GM19438 (cell line): ENCODE results near the gene TGFBRAP1.
"Not testable (repeated sequence)": the region's sequence is repeated elsewhere in the genome, so short reads cannot be mapped to it uniquely, and the experiment has no call there.

ENCODE experiments used
- ATAC-seq: cut with Tn5 transposase; IDR thresholded peaks from one replicate; pipeline ENCODE4 v1.9.1; 2021; ENCODE audit warnings: low read depth; ENCODE audit not compliant: unreplicated experiment

The TGFBRAP1 gene

DNA sequence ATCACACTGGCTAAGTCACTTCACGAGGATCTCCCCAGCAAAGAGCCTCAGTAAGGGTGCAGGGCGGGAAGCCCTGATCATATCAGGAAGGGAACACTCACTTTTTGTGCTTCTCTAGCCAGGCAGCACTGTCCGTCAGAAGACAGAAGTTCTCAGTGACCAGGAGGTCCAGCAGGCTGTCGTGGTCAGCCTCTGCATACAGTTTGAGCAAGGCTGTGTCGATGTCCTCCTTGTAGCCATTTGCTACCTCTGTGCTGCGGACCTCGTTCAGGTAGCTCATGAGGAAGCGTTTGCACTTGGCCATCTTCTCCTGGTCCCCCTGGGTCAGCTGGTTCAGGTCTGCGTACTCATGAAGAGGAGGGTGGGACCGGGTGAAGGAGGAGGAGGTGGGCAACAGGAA, 49.3 kb downstream of the TGFBRAP1 start:
- no peak for ATAC-seq

- no peak for ATAC-seq
These were observed 50.4 kb downstream of the TGFBRAP1 start for GRCh38 chr2:105279126-105279525.

DNA sequence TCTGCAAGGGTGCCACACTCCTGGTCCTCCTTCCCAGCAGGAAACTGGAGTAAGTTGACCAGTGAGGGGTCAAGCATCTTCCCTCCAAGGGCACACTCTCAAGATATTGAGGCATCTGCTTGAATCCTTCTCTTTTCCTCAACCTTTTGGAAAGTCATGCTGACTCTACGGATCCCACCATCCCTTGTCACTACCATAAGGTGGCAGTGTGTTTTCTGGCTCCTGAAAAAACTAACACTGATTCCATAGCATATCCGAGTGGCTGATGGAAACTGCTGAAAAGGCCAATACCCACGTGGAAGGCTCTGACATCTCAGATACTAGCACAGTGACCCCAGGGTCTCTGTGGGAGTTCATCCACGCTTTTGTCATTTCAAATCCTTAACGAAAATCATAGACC, 50.9 kb downstream of the TGFBRAP1 start:
- ATAC-seq, result no peak

- no peak for ATAC-seq
These were observed 55.5 kb downstream of the TGFBRAP1 start for GRCh38 chr2:105274046-105274445.

DNA sequence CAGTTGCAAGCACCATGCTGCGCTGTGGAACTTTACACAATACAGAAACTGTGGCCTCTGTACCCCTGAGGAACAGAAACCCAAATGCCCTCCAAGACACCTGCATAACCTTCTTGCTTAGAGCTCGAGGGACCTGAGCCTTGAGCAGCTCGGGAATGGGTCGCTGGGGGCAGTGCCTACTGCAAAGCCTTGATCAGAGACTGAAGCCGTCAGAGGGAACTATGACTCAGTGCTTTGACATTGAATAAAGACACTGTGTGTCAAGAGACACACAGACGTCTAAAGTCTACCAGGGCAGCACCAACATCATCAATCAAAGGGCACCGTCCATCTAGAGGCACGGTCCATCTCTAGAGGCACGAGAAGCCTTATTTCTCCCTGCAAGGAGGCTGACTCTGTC, 57.4 kb downstream of the TGFBRAP1 start:
- no peak for ATAC-seq

- ATAC-seq, result no peak
These were observed 58.0 kb downstream of the TGFBRAP1 start for GRCh38 chr2:105271393-105272045.

DNA sequence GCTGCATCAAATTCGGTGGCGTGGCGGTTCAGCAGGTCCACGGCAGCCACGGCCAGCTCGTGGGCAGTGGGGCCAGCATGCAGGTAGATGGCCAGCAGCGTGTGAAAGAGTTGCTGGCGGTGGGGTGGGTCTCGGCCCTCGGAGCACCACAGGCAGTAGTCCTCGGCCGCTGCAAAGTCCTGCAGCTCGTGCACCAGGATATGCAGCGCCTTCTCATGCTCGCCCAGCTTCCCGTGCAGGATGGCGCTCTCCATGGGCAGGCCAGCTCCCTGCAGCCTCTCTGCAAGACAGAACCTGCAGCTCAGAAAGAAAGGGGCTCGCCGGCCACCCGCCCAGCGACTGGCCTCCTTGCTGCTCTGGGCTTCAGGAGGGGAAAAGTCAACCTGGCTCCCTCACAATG, 60.1 kb downstream of the TGFBRAP1 start:
- no peak for ATAC-seq

DNA sequence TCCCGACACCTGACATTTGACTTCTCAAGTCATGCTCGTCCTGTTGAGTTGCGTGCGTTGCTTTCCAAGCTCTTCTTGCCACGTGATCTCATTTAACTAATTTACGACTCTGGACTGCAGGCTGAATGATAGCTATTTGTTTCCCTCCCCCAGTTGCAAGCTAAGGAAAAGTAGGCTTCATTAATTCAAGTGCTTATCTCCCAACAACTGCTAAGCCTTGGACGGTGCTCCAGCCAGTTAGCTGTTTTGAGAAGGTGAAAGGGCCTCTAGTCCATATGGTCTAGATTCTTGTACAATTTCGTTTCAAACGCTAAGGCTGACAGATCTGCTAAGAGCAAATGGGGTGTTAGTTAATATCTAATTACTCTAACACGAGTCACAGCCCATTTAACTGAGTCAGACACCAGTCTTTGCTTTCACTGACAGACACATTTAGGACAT, 66.9 kb downstream of the TGFBRAP1 start:
- no peak for ATAC-seq

DNA sequence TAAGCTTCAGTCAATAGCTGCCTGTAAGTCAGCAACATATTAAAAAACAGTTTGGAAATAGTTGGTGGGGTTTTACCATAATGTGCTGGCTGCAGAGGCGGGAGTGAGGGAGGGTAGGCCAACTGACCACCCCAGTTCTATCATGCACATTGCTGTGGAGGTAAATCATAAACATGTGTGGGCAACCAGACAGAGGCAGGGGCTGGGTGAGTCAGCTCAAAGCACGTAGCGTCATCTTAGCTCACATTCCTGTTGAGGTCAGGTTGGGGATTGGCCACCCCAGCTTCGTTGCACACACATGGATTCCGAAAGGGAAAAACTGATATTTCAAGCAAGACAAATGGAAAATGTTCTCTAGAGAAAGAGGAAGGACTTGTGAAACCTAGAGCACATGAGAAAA, 68.5 kb downstream of the TGFBRAP1 start:
- ATAC-seq, result no peak

- no peak for ATAC-seq
These were observed 70.6 kb downstream of the TGFBRAP1 start for GRCh38 chr2:105258835-105259350.

DNA sequence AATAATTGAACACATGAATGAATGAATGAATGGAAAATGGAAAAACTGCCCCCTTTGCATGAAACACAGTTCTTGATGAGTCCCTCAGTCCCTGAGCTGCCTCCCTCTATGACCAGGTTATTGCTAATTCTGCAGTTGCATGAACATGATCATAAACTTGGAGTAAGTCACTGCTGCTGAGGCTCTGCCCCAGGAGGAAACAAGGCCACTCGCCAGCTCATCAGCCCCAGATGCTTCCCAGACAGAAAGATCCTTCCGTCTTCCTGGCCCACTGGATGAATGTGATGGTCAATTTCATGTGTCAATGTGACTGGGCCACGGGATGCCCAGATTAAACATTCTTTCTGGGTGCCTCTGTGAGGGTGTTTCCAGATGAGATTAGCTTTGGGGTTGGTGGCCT, 71.6 kb downstream of the TGFBRAP1 start:
- ATAC-seq, result no peak

- no peak for ATAC-seq
These were observed 73.0 kb downstream of the TGFBRAP1 start for GRCh38 chr2:105256431-105257047.

GRCh38 chr2:105255979-105256378, 73.6 kb downstream of the TGFBRAP1 start:
- ATAC-seq, result no peak

DNA sequence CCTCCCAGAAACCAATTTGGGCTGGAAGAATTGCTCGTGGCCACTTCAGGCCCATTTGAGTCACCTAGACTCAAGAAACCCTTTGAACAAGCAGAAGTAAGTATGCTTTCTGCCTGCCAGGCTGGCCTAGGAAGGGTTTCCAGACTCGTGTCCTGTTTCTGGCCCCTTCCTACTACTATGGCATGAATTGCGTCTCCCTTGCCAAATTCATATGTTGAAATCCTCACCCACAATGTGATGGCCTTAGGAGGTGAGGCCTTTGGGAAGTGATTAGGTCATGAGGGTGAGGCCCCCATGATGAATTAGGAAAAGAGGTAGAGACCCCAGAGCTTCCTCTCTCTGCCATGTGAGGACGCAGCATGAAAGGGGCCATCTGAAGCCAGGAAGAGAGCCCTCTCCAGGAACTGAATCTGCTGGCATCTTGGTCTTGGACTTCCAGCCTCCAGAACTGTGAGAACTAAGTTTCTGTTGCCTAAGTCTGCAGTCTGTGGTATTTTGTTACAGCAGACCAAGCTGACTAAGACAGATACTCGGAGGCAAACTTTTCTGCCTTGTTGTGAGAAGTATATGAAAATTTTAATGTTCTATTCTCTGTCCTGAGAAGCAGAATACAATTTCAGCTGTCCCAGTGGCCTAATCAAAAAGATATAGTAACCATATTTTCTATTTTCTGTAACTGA, 74.9 kb downstream of the TGFBRAP1 start:
- ATAC-seq, result no peak

- no peak for ATAC-seq
These were observed 77.3 kb downstream of the TGFBRAP1 start for GRCh38 chr2:105252271-105252670.

- ATAC-seq, result not testable (repeated sequence)
These were observed 78.4 kb downstream of the TGFBRAP1 start for GRCh38 chr2:105251016-105251648.

DNA sequence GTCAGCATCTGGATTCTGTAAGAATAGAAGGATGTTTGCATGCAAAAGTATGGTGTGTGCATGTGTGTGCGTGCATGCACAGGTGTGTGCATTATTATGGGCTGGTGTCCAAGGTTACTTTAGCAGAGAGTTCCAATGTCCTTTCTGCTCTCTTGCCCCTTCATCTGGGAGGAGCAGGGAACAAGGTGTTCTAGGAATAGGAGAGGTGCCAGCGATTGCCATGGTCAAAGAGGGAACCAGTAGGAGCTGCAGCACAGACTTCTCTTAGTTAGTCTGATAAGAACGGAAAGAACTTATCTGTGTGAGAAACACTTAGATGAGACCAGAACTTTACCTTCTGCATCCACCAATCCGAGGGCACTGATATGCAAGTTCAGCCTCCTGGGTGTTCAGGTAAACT, 79.6 kb downstream of the TGFBRAP1 start:
- ATAC-seq, result no peak

- ATAC-seq, result no peak
These were observed 80.4 kb downstream of the TGFBRAP1 start for GRCh38 chr2:105249181-105249580.

DNA sequence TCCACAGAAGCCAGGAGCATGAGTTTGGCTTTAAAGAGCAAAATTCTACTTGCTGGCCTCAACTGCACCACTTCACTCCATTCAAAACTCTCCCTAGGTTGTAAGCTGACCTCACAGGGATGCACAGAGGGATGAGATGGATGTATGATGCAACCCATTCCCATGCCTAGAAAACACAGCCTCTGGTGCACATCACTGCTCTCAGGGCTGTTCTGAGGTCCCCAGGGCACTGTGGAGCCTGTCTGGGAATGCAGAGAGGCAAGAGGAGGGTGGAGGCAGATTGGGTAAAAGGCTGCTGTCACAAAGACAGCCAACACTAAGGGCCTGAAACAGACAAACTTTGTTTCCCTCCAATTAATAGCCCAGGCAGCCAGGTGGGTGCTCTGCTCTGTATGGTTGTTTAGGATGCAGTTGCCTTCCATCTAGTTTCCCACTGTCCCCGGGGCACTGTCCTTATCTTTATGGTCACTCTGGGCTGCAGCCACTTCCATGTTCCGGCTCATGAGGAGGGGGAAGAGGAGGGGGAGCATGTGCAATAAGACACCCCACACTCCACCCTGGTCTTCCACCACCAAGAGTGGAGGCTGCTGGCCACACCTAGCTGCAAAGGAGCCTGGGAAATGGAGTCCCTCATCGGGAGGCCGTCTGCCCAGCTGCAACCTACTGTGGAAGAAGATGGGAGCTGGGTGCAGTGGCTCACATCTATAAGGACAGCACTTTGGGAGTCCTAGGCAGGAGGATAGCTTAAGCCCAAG, 81.0 kb downstream of the TGFBRAP1 start:
- ATAC-seq, result no peak

GRCh38 chr2:105244451-105244850, 85.1 kb downstream of the TGFBRAP1 start:
- no peak for ATAC-seq

GRCh38 chr2:105243961-105244360, 85.6 kb downstream of the TGFBRAP1 start:
- ATAC-seq, result no peak
